HG03442 (cell line): ENCODE measurements around the gene ADAT3.
"Not testable (repeated sequence)": the region's sequence is repeated elsewhere in the genome, so short reads cannot be mapped to it uniquely, and the experiment has no call there.

Experiments used
- ATAC-seq: cut with Tn5 transposase; IDR thresholded peaks from one replicate; pipeline ENCODE4 v1.9.1; 2021; ENCODE audit warnings: mild to moderate bottlenecking, moderate library complexity; ENCODE audit not compliant: unreplicated experiment

Gene ADAT3

DNA sequence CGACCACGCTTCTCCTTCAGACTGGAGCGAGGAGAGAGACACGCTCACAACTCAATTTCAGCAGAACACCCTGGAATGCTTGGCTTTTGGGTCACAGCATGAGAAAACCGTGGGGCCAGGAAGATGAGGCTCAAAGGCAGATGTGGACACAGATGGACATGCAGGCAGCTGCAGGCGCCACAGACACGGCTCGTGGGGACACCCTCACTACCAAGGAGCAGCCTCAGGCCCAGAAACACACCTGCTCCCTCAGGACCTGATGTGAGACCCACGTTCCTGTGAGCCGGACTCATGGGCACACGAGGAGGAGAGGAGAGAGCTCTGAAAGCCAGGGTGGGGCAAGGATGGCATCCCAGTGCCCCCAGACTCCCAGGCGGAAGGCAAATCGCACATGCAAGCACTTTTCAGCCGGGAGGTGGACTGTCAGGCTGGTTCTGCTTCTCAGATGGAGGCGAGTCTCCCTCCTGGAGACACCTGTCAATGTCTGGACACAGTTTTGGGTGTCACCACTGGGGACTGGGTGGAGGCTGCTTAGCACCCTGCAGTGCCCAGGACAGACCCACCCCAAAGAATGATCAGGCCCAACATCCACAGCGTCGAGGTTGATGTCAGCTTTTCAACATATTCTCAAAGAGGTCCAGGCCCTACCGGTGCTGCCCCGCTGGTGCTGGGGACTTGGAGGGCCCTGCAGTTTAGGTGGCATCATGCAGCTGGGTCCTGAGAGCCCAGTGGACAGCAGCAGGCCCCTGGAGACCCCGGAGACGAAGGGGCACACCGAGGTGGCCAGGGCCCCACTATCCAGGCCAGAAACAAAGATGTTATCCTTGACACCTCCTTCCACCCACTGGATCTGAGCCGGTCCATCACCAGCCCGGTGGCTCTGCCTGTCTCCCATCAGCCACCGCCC, 22.2 kb upstream of the ADAT3 start:
- no peak for ATAC-seq

DNA sequence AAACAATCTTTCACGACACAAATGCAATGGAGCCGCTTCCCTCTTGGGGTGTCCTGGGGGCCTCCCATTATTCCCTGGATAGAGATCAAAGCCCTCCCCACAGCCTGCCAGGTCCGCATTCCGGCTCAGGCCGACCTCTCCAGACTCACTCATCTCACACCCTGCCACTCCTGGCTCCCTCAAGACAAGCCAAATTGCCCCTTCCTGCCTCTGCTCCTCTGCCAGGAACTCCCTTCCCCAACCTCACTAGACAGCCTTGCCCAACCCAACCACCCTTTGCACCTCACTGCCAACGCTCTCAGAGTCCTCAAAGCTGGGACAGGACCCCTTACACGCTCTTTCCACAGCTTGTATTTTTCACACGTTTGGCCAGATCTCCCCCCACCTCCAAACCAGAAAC, 21.4 kb upstream of the ADAT3 start:
- no peak for ATAC-seq

DNA sequence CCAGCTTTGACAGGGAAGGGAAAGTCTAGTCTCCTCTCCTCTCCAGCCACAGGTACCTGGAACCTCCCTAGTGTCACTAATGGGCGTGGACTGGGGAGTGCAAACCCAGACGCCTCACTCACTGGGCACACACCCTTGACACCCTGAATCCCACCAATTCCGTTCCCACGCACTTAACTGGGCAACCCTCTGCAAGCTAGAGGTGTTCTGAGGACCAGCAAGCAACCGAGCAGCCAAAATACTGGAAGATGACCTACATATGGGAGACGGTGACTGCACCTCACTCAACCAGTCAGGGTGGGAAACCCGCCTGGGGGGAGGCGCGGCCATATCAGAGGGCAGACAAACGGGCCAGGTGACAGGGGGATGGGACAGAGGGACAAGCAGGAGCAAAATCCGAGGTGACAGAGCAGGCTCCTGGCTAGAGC, 20.9 kb upstream of the ADAT3 start:
- no peak for ATAC-seq

DNA sequence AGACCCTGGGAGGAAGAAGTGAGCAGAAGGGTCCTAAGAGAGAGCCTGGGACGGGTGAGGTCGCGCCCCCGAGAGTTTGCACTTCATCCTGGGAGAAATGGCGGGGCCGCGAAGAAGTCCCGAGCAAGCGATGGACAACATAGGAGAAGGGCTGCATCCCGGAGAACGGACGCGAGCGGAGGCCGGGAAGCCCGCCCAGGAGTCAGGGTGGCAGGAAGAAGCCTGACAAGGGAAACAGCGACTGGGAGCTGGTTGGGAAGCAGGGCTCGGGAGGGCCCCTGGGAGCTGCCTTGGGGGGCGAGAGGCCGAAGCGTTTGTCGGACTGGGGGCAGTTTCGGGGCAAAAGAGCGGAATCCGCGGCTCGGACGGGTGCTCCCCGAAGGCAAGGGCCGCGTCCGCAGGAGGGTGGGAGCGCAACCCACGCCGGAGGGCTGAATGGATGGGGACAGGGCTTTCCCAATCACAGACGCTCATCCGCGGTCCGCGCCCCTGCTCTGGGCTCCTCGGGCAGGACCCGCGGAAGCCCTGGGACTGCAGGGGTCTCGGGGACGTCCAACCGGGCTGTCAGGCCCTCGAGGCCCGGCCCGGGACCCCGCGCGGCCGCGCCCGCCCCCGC, 20.4 kb upstream of the ADAT3 start:
- ATAC-seq = peak; percentile 10

DNA sequence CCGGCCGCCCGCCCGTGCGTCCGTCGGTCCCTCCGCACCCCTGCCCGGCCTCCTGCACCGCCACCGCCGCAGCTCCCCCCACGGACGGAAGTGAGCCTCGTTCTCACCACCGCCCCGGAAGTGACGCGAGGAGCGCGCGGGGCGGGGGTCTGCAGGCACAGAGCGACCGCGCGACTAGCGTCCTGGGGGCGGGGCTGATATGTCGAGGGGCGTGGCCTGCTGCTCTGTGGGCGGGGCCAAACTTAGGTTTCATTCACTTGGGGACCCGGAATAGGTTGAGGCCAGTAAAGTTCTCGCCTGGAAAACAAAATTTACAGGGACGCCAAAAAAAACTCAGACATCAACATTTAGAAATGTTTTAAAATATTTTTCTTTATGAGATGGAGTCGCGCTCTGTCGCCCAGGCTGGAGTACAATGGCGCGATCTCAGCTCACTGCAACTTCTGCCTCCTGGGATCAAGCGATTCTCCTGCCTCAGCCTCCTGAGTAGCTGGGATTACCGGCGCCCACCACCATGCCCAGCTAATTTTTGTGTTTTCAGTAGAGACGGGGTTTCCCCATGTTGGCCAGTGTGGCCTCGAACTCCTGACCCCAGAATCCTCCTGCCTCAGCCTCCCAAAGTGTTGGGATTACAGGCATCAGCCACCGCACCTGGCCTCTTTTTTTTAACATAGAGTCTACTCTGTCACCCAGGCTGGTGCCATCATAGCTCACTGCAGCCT, 19.6 kb upstream of the ADAT3 start, which contains the start of gene ABHD17A:
TSS of gene ABHD17A (minus strand) at position 99 of the 722 bp plus-strand sequence. CDS start 3,930 bp downstream, outside the sequence.
- ATAC-seq = peak; percentile 74

DNA sequence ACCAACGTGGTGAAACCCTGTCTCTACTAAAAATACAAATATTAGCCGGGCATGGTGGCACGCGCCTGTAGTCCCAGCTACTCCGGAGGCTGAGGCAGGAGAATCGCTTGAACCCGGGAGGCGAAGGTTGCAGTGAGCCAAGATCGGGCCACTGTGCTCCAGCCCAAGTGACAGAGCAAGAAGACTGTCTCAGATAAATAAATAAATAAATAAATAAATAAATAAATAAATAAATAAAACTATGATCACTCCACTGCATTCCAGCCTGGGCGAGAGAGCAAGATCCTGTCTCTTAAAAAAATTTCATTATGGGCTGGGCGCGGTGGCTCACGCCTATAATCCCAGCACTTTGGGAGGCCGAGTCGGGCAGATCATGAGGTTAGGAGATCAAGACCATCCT, 18.8 kb upstream of the ADAT3 start:
- ATAC-seq = not testable (repeated sequence)

DNA sequence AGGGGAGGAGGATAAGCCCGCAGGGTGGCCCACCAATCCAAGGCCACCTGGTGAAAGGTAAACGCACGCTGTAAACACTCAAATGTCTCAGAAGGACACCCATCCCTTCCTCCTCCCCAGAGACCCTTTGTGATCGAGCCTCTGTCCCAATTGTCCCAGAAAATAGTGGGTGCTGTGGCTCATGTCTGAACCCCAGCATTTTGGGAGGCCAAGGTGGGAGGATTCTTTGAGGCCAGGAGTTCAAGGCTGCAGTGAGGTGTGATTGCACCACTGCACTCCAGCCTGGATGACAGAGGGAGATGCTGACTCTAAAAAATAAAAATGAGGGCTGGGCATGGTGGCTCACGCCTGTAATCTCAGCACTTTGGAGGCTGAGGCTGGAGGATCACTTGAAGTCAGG, 16.8 kb upstream of the ADAT3 start:
- ATAC-seq = no peak

DNA sequence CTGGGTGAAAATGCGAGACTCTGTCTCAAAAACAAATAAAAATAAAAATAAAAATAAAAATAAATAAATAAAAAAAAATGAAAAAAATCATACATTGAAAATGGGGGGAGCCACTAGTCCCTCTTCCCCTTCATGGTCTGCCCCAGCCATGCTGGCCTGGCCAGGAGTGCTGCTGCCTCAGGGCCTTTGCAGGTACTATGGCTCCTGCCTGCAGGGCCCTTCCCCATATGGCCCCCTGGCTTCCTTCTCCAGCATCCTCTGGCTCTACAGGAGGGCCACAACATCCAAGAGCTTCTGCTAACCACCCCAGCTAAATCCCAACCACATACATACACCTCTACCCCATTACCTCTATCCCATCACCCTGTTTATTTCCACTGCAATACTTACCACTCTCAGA, 15.3 kb upstream of the ADAT3 start:
- ATAC-seq = no peak

DNA sequence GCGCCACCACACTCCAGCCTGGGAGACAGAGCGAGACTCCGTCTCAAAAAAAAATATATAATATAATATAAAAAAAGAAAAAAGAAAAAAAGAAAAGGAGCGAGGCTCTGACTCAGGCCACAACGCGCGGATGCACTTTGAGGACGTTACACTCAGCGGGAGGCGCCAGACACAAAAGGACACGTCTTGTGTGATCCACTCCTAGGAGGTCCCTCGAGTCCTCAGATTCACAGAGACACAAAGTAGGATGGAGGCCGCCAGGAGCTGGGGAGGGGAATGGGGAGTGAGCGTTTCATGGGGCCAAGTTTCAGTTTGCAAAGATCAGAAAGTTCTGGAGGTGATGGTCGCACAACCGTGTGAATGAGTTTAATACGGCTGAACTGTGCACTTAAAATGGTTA, 11.4 kb upstream of the ADAT3 start:
- no peak for ATAC-seq

DNA sequence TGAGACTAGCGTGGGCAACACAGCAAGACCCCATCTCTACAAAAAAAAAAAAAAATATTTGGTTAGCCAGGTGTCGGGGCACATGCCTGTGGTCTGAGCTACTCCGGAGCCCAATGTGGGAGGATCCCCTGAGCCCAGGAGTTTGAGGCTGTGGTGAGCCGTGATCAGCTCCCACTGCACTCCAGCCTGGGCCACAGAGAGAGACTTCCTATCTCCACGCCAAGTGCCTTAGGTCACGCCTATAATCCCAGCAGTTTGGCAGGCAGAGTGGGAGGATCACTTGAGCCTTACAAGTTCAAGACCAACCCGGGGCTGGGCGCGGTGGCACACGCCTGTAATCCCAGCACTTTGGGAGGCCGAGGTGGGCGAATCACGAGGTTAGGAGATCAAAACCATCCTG, 8.7 kb upstream of the ADAT3 start:
- ATAC-seq = no peak

DNA sequence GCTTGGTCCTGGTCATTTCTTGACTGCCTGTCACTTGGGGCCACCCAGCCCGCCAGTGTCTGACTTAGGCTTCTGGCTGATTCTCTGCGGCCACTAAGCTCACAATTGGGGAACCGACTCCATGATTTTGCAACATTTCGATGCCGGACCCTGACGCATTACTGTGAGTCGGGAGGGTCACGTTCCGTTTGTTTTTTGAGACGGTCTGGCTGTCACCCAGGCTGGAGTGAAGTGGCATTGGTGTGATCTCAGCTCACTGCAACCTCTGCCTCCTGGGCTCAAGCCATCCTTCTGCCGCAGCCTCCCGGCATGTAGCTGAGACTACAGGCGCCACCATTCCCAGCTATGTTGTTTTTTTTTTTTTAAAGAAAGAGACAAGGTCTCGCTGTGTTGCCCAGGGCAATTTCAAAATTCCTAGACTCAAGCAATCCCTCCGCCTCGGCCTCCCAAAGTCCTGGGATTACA, 3.2 kb upstream of the ADAT3 start:
- ATAC-seq = no peak

DNA sequence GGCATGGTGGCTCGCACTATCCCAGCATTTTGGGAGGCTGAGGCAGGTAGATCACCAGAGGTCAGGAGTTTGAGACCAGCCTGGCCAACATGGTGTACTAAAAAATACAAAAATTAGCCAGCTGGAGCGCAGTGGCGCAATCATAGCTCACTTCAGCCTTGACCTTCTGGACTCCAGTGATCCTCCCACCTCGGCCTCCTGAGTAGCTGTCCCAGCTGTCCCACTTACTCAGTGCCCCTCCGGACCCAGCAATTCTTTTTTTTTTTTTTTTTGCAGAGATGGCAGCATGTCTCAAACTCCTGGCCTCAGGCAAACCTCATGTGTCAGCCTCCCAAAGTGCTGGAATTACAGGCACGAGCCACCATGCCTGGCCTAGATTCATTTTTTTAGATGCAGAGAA, 2.3 kb upstream of the ADAT3 start:
- no peak for ATAC-seq

DNA sequence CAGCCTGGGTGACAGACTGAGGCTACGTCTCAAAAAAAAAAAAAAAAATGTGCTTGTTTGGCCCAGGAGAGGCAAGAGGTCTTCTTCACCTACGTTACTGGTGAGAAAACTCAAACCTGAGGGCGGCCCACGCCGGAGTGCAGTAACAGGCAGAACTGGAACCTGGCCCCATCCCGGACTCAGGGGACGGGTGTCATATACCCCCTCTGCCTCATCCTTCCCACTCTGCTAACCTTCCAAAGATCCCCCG, 414 bp upstream of the ADAT3 start:
- peak; percentile 6 for ATAC-seq

DNA sequence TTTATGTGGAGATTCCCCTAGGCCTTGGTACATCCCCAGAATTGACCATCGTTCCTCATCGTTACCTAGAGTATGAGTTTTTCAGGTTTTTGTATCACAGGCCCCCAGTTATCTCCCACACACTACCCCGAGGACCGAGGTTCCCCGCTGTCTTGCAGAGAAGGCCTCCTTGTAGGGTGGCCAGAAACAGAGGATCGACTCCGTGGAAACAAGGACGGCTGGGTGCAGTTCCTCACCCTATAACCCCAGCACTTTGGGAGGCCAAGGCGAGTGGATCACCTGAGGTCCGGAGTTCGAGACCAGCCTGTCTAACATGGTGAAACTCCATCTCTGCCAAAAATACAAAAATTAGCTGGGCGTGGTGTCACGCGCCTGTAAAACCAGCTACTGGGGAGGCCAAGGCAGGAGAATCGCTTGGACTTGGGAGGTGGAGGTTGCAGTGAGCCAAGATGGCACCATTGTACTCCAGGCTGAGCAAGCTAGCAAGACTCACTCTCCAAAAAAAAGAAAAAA, 720 bp downstream of the ADAT3 start:
- ATAC-seq = no peak

DNA sequence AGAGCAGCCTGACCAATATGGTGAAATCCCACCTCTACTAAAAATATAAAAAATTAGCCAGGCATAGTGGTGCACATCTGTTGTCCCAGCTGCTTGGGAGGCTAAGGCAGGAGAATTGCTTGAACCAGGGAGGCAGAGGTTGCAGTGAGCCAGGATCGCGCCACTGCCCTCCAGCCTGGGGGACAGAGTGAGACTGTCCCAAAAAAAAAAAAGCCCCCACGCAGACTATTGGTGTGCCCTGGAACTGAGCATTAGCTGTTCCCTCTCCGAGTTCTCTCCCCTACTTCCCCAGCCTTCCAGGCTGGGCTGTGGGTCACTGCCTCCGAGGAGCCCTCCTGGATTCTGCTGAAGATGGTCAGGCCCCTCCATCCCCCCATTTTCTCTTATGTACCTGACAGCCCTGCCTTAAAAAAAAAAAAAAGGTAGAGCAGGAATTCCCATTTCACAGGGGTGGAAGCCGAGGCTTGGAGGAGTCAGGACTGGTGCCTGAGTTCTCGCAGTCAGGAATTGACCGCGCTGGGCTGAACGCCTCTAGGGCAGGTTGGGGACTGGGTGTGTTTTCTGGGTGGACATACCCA, 1.9 kb downstream of the ADAT3 start:
- no peak for ATAC-seq

DNA sequence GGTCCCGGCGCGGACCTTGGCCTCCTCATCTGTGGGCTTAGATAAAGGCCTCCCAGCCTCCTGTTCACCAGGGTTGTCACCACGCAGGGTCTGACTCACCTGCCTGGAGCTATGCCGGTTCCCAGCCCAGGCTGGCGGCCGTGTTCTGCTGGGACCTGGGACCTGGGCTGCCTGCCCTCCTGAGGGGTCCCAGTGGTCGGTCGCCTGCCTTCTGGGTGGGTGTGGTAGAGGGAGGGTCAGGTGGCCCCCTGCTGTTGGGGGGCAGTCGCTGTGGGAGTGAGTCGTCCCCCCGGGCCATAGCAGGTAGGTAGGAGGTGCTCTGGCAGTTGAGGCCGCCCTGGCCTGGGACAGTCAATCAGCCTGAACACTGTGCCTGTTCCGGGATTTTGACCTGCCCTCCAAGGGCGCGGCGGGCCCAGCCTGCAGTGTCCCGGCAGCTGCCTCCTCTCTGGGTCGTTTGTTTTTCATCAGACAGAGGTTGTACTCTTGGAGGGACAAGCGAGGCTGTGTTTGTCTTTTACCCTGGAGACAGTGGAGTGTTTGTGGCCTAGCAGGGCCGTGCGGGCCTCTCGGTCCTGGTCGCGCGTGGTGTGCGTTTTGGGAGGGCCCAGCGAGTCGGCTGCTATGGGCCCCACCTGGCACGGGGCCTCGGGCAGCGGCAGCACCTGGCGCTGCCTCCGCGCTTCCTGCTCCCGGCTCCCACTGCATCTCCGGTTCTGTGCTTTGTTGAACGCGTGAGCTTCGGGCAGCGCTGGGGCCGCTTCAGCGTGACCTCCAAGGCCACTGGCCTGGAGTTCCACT, 2.6 kb downstream of the ADAT3 start:
- no peak for ATAC-seq

DNA sequence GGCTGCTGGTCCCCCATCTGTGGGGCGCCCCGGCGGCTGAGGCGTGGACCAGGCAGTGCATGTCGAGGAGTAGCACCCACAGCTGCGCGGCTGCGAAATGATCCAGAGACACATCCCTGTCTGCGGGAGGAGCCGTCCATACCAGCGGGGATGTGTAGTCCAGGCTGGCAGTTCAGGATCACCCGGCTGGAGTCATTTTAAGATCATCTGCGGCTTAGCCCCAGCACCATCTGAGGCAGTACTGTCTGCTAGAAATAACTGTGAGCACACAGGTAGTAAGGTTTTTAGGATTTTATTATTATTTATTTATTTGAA, 3.1 kb downstream of the ADAT3 start:
- ATAC-seq = no peak

DNA sequence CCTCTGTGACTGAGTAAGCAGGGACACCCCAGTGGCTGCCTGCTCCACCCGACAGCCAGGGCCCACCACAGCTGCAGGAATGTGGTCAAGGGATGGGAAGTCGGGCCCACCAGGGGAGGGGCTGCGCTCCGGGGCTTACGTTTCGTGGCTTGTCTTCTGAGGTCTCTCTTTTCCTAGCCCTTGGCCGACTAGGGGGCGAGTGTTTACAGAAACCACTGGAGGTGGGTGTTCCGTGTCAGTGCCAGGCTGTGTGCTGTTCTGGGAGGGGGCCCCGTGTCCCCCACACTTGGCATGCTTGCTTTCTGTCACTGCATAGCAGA, 4.5 kb downstream of the ADAT3 start:
- no peak for ATAC-seq

DNA sequence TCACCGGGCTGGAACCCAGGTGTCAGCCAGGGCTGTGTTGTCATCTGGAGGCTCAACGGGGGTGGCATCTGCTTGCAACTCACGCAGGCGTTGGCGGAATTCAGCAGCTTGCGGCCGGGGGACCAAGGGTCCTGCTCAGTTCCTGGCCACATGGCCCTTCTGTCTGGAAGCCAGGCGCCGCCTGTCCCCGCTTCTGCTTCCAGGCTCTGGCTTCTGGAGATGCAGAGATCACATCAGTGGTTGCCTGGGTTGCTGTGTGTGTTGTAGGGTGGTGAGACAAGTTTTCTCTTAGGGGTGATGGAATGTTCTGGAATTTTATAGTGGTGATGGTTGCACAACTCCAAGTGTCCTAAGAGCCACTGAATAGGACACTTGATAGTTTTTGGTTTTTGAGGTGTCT, 5.0 kb downstream of the ADAT3 start:
- no peak for ATAC-seq

DNA sequence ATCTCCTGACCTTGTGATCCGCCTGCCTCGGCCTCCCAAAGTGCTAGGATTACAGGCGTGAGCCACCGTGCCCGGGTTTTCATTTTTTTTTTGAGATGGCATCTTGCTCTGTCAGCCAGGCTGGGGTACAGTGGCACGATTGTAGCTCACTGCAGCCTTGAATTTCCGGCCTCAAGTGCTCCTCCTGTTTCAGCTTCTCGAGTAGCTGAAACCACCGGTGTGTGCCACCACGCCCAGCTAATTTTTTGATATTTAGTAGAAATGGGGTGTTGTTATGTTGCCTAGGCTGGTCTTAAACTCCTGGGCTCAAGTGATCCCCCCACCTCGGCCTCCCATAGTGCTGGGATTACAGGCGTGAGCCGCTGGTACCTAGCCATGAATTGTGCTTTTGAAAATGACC, 5.9 kb downstream of the ADAT3 start:
- ATAC-seq = no peak

DNA sequence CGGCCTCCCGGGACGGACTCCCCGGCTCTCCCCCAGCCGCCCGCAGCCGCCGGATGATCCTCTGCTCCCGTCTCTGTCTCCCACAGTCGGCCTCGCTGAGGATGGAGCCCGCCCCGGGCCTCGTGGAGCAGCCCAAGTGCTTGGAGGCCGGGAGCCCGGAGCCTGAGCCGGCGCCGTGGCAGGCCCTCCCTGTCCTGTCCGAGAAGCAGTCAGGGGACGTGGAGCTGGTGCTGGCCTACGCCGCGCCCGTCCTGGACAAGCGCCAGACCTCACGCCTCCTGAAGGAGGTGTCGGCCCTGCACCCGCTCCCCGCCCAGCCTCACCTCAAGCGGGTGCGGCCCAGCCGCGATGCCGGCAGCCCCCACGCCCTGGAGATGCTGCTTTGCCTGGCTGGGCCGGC, 6.8 kb downstream of the ADAT3 start:
- no peak for ATAC-seq
